GM13977 (cell line): ENCODE data around the gene RHEB.
"Not testable (repeated sequence)": the region's sequence is repeated elsewhere in the genome, so short reads cannot be mapped to it uniquely, and the experiment has no call there.

ENCODE experiments used
- DNase-seq: peaks from one replicate; pipeline ENCODE4 v3.0.0; 2012; ENCODE audit warnings: low spot score
- in situ Hi-C: fragments of 300-500 bp; cut with MboI; formaldehyde crosslinking; loops from one replicate; pipeline ENCODE4 v1.12.0; 2022; ENCODE audit warnings: low sequenced_read_pairs, low pct_unique_long_range_greater_than_20kb, mixed read lengths, inconsistent platforms; ENCODE audit not compliant: unreplicated experiment
- TF ChIP-seq, protein P1 (sequence below): IDR thresholded peaks from 2 replicates; pipeline ENCODE4 v1.5.1; 2012; ENCODE audit warnings: mild to moderate bottlenecking, control low read depth; ENCODE audit not compliant: insufficient read depth; ENCODE audit errors: extremely low read depth, missing control alignments

The RHEB gene

DNA sequence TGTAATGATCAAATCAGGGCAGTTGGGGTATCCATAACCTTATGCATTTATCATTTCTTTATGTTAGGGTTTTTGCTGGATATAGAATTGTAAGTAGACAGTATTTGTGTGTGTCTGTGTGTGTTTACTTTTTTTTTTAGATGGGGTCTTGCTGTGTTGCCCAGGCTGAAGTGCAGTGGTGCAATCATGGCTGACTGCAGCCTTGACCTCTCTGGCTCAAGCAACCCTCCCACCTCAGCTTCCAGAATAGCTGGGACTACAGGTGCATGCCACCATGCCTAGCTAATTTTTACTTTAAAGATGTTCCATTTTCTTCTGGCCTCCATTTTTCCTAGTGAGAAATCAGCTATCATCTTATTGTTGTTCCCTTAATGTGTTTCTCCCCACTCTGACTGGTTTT, 10.1 kb upstream of the RHEB start:
- TF ChIP-seq, protein P1, sequence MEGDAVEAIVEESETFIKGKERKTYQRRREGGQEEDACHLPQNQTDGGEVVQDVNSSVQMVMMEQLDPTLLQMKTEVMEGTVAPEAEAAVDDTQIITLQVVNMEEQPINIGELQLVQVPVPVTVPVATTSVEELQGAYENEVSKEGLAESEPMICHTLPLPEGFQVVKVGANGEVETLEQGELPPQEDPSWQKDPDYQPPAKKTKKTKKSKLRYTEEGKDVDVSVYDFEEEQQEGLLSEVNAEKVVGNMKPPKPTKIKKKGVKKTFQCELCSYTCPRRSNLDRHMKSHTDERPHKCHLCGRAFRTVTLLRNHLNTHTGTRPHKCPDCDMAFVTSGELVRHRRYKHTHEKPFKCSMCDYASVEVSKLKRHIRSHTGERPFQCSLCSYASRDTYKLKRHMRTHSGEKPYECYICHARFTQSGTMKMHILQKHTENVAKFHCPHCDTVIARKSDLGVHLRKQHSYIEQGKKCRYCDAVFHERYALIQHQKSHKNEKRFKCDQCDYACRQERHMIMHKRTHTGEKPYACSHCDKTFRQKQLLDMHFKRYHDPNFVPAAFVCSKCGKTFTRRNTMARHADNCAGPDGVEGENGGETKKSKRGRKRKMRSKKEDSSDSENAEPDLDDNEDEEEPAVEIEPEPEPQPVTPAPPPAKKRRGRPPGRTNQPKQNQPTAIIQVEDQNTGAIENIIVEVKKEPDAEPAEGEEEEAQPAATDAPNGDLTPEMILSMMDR = no peak
- DNase-seq = no peak
- in situ Hi-C loops = no loop called here

DNA sequence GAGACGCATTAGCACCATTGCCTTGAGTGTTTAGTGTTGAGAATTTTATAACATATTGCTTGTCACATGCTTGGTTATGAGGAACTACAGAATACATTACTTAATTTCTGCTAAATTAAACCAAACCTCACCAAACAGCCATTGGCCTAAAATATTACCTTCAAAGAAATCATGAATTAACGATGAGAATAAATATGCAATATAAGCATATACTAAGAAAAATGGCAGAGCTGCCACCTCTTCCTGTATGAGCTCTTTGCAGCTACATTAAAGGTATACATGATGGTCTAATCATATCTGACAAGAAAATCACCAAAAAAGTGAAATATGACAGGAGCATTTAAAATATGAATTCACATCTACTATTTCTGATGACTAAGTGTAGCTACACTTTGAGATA, 5.2 kb upstream of the RHEB start:
- no peak for DNase-seq
- in situ Hi-C loops = no loop called here
- TF ChIP-seq, protein P1 = no peak

GRCh38 chr7:151524331-151524730, 4.6 kb upstream of the RHEB start:
- in situ Hi-C loops = no loop called here
- TF ChIP-seq, protein P1 = no peak
- no peak for DNase-seq

GRCh38 chr7:151520419-151521261, 945 bp upstream of the RHEB start:
- DNase-seq = peak; percentile 45
- in situ Hi-C loops = no loop called here
- TF ChIP-seq, protein P1 = no peak

GRCh38 chr7:151518947-151519764, 539 bp downstream of the RHEB start:
- TF ChIP-seq, protein P1 = peak; percentile 43
- peak; percentile 70 for DNase-seq
- in situ Hi-C loops = not testable (repeated sequence)

DNA sequence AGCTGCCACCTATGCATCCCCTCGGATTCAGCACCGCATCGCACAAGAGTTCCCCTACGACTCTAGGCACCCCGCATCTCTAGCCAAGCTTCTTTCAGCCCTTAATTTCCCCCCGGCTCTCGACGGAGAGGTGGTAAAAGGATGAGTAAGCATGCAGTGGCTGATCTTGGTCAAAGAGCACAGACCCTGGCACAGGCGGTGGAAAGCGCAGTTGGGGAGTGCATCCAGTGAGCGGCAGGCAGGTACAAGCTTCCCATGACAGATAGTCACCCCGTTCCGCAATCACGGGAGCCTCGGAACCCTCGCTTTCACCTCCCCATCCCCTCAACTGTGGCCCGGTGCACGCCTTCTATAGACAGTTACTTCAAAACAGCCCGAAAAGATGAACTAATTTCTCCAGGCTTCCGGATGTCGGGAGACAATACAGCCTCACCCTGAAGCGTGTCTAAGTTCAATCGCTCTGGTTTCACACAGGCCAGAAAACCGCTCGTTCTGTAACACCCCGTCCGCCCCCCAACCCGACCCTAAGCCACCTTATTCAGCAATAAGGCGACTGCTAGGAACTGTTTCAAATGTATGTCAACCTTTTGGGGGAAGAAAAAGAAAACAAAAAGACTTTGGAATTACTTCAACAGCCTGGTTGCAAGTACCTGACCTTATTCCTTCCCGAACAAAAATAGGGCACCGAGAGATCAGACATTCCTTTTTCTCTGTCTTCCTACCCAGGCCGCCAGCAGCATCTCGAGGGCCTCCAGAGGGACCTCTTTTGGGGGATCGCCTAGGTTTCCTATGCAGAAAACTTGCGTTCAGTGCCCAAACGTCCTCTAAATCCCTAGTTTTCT, 1.4 kb downstream of the RHEB start:
- peak; percentile 46 for DNase-seq
- TF ChIP-seq, protein P1 = no peak
- in situ Hi-C loops = no loop called here
